K562 (cell line): ENCODE results near the gene GUK1. TPM values are rescaled to one million over a fixed set of nuclear protein-coding genes. Genes with fewer than 3 reads are reported as not detected.
A peak's percentile ranks its signal among the peaks of the same experiment; 100 is the strongest.

Source experiments
- ATF1 ChIP-seq, 2 experiments: fragments of 450-650 bp in 1 of 2; IDR thresholded peaks; 2 replicates each; pipeline ENCODE4 v1.6.1; 2016; ENCODE audit warnings: missing compliant biosample characterization in 1 of 2, missing genetic modification characterization in 1 of 2
- C11orf30 ChIP-seq: fragments of 450-650 bp; IDR thresholded peaks from 2 replicates; pipeline ENCODE4 v1.6.1; 2016; ENCODE audit warnings: low read depth, mild to moderate bottlenecking
- CREM ChIP-seq: IDR thresholded peaks from 2 replicates; pipeline ENCODE4 v1.6.1; 2014; ENCODE audit warnings: antibody characterized with exemption, low read depth
- GATAD2A ChIP-seq: fragments of 450-650 bp; IDR thresholded peaks from 2 replicates; pipeline ENCODE4 v1.6.1; 2017
- GTF2E2 ChIP-seq: fragments of 200-800 bp; sonication (Bioruptor generic); IDR thresholded peaks from 2 replicates; pipeline ENCODE4 v1.6.1; 2016; ENCODE audit warnings: missing genetic modification characterization, missing compliant biosample characterization
- JUND ChIP-seq, 2 experiments: IDR thresholded peaks; 2 replicates in 1 of 2; 3 replicates in 1 of 2; pipeline ENCODE4 v1.6.1; 2011; ENCODE audit warnings: borderline replicate concordance in 2 of 2, low read depth in 2 of 2, low read length in 2 of 2, improper control_type of control experiment in 1 of 2, missing biosample characterization in 1 of 2, missing genetic modification characterization in 1 of 2, missing genetic modification reagents in 1 of 2
- PHB2 ChIP-seq: fragments of 450-650 bp; IDR thresholded peaks from 2 replicates; pipeline ENCODE4 v1.6.1; 2017; ENCODE audit warnings: low read depth
- PHTF2 ChIP-seq: fragments of 250-450 bp; sonication (Bioruptor Pico); IDR thresholded peaks from 2 replicates; pipeline ENCODE4 v1.5.0; 2021; ENCODE audit warnings: mild to moderate bottlenecking
- RBM14 ChIP-seq: fragments of 200-400 bp; formaldehyde crosslinking; IDR thresholded peaks from 2 replicates; pipeline ENCODE4 v1.6.1; 2018; ENCODE audit warnings: low read depth, mild to moderate bottlenecking, low read length, moderate library complexity, borderline replicate concordance; ENCODE audit not compliant: insufficient read depth
- TGIF2 ChIP-seq: sonication (generic); formaldehyde crosslinking; IDR thresholded peaks from 2 replicates; pipeline ENCODE4 v1.8.1; 2022; ENCODE audit warnings: mild to moderate bottlenecking, missing genetic modification reagents, moderate library complexity
- TSHZ1 ChIP-seq: fragments of 250-450 bp; sonication (Bioruptor Pico); IDR thresholded peaks from 2 replicates; pipeline ENCODE4 v1.4.0; 2020; ENCODE audit warnings: mild to moderate bottlenecking, moderate library complexity
- ZFP30 ChIP-seq: fragments of 250-450 bp; sonication (Bioruptor Pico); IDR thresholded peaks from 2 replicates; pipeline ENCODE4 v1.8.0; 2022; ENCODE audit warnings: moderate library complexity, mild to moderate bottlenecking, inconsistent platforms, borderline replicate concordance
- ZFX ChIP-seq: sonication (generic); formaldehyde crosslinking; IDR thresholded peaks from 2 replicates; pipeline ENCODE4 v1.8.0; 2022; ENCODE audit warnings: mild to moderate bottlenecking, missing genetic modification reagents, moderate library complexity
- ZNF212 ChIP-seq: fragments of 450-650 bp; formaldehyde crosslinking; IDR thresholded peaks from 2 replicates; pipeline ENCODE4 v1.4.0; 2020; ENCODE audit warnings: mild to moderate bottlenecking
- ZNF41 ChIP-seq: fragments of 250-450 bp; sonication (Bioruptor Pico); conservative IDR thresholded peaks from 2 replicates; pipeline ENCODE4 v1.4.0; 2020; ENCODE audit warnings: mild to moderate bottlenecking
- ZNF79 ChIP-seq: fragments of 250-450 bp; sonication (Bioruptor Pico); IDR thresholded peaks from 2 replicates; pipeline ENCODE4 v1.4.0; 2020; ENCODE audit warnings: low read depth, mild to moderate bottlenecking, moderate library complexity
- polyA plus RNA-seq, 8 experiments: library from polyadenylated mRNA; depleted of rRNA in 4 of 8; stranded (reverse) in 5 of 8; unstranded in 3 of 8; fragments of >200 nt; fragmentation: Nextera tagmentation in 2 of 8; fragmentation: Illumina TruSeq in 1 of 8; extraction: Ambion mirVana in 2 of 8; extraction: Trizol in 1 of 8; gene quantifications; 2 replicates each; pipeline versions ENCODE4 v1.2.1 to v1.2.3, GENCODE V29; 2011 to 2014; ENCODE audit warnings: inconsistent platforms in 1 of 8, missing spikeins in 1 of 8
- total RNA-seq, 7 experiments: library from RNA; depleted of rRNA in 6 of 7; stranded (reverse); fragments of >200 nt in 6 of 7; fragmentation: Illumina TruSeq in 2 of 7; extraction: Trizol in 2 of 7; gene quantifications; 2 replicates each; pipeline versions ENCODE4 v1.2.1 to v1.2.3, GENCODE V29; 2011 to 2021; ENCODE audit warnings: low replicate concordance in 1 of 7
- TF ChIP-seq, protein P1 (sequence below): fragments of 200-400 bp; formaldehyde crosslinking; IDR thresholded peaks from 2 replicates; pipeline ENCODE4 v1.6.1; 2017; ENCODE audit warnings: mild to moderate bottlenecking, low read depth, low read length, moderate library complexity
- TF ChIP-seq, protein P2 (sequence below), 2 experiments: IDR thresholded peaks in 1 of 2; conservative IDR thresholded peaks in 1 of 2; 2 replicates each; pipeline ENCODE4 v1.6.1; 2016; ENCODE audit warnings: low read depth in 2 of 2, mild to moderate bottlenecking in 1 of 2, missing compliant biosample characterization in 1 of 2, missing genetic modification characterization in 1 of 2, moderate library complexity in 1 of 2

The GUK1 gene
- total and polyA plus RNA-seq, 9 of the 15 experiments (the other 6 are each of a cell fraction or from before 2014, with no cell fraction given), result 7.0 to 331 (median 132) TPM

- TF ChIP-seq TSHZ1 (CRISPR knock-in tag) (no peak), JUND (IDR thresholded peaks at IDR 0.05; ENCODE audit: borderline replicate concordance, low read depth, low read length) (peak; percentile 50), JUND (tag; IDR thresholded peaks at IDR 0.05; ENCODE audit: borderline replicate concordance, low read depth, low read length) (peak; percentile 59; the same call in 2 of the 3 replicates), PHTF2 (CRISPR knock-in tag) (no peak), ZNF79 (no peak), ZFP30 (CRISPR knock-in tag) (no peak), GTF2E2 (tag) (no peak), C11orf30 (no peak), ATF1 (CRISPR knock-in tag; IDR thresholded peaks at IDR 0.05) (no peak), ATF1 (tag; IDR thresholded peaks at IDR 0.05) (peak; percentile 43), ZNF212 (CRISPR knock-in tag) (no peak), ZNF41 (CRISPR knock-in tag) (no peak), ZFX (CRISPR knock-in tag) (0 out of 2 replicates have a peak, but pooled peaks have one; percentile 25), CREM (peak; percentile 46; the same call in 1 of the 2 replicates), RBM14 (0 out of 2 replicates have a peak, but pooled peaks have one; percentile 18), TGIF2 (no peak), PHB2 (peak; percentile 79), GATAD2A (peak; percentile 84)
- TF ChIP-seq, protein P1, sequence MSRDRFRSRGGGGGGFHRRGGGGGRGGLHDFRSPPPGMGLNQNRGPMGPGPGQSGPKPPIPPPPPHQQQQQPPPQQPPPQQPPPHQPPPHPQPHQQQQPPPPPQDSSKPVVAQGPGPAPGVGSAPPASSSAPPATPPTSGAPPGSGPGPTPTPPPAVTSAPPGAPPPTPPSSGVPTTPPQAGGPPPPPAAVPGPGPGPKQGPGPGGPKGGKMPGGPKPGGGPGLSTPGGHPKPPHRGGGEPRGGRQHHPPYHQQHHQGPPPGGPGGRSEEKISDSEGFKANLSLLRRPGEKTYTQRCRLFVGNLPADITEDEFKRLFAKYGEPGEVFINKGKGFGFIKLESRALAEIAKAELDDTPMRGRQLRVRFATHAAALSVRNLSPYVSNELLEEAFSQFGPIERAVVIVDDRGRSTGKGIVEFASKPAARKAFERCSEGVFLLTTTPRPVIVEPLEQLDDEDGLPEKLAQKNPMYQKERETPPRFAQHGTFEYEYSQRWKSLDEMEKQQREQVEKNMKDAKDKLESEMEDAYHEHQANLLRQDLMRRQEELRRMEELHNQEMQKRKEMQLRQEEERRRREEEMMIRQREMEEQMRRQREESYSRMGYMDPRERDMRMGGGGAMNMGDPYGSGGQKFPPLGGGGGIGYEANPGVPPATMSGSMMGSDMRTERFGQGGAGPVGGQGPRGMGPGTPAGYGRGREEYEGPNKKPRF, result no peak
- TF ChIP-seq, protein P2, sequence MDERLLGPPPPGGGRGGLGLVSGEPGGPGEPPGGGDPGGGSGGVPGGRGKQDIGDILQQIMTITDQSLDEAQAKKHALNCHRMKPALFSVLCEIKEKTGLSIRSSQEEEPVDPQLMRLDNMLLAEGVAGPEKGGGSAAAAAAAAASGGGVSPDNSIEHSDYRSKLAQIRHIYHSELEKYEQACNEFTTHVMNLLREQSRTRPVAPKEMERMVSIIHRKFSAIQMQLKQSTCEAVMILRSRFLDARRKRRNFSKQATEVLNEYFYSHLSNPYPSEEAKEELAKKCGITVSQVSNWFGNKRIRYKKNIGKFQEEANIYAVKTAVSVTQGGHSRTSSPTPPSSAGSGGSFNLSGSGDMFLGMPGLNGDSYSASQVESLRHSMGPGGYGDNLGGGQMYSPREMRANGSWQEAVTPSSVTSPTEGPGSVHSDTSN (CRISPR knock-in tag; IDR thresholded peaks at IDR 0.05; ENCODE audit: low read depth), result no peak
- TF ChIP-seq, protein P2 (tag; conservative IDR thresholded peaks at IDR 0.05; ENCODE audit: low read depth), result no peak
These were observed 5.7 kb downstream of the GUK1 start (continued) for GRCh38 chr1:228145463-228146416.
